IMR-90 (cell line): ENCODE results near the gene OBI1. TPM values are rescaled to one million over a fixed set of nuclear protein-coding genes. Genes with fewer than 3 reads are reported as not detected.

Experiments used
- ATAC-seq: fragments of 200-7000 bp; cut with Tn5 transposase; 2 replicates; pipeline ENCODE4 v1.9.1; 2020; ENCODE audit warnings: low read depth, mild to moderate bottlenecking, moderate library complexity
- BruUV-seq: library from RNA; stranded (reverse); fragments of 400-500 nt; replicated peaks from 2 replicates; lab custom pipeline; 2021; lab: Mats Ljungman, UMichigan
- CTCF ChIA-PET: fragments of 300-600 bp; formaldehyde crosslinking; extraction: SDS; loops from one replicate; lab custom pipeline; 2021; ENCODE audit warnings: antibody characterized with exemption; lab: Yijun Ruan, JAX
- POLR2A ChIA-PET: fragments of 300-600 bp; sonication (Branson Sonifier 250); formaldehyde crosslinking; loops from one replicate; lab custom pipeline; 2022; ENCODE audit warnings: antibody characterized with exemption; ENCODE audit not compliant: unreplicated experiment; lab: Charles Lee
- DNase-seq: peaks from one replicate; pipeline ENCODE4 v3.0.0; 2013
- H2AFZ ChIP-seq: replicated peaks from 2 replicates; pipeline ENCODE3; 2013; ENCODE audit warnings: low read length, mild to moderate bottlenecking; ENCODE audit not compliant: poor library complexity
- H2AK5ac ChIP-seq: 2 replicates; pipeline ENCODE4 v1.6.1; 2013; ENCODE audit warnings: low read depth, low read length, inconsistent platforms
- H2AK9ac ChIP-seq: replicated peaks from 2 replicates; pipeline ENCODE3; 2013; ENCODE audit warnings: mild to moderate bottlenecking, low read depth, low read length, moderate library complexity; ENCODE audit not compliant: poor library complexity
- H2BK120ac ChIP-seq: 2 replicates; pipeline ENCODE4 v1.6.1; 2013; ENCODE audit warnings: low read depth, low read length, inconsistent platforms
- H2BK15ac ChIP-seq: 3 replicates; pipeline ENCODE4 v1.6.1; 2013; ENCODE audit warnings: low read depth, low read length, inconsistent platforms
- H2BK20ac ChIP-seq: 2 replicates; pipeline ENCODE4 v1.6.1; 2013; ENCODE audit warnings: low read depth, mild to moderate bottlenecking, inconsistent platforms, low read length, moderate library complexity
- H2BK5ac ChIP-seq: 2 replicates; pipeline ENCODE4 v1.6.1; 2013; ENCODE audit warnings: mild to moderate bottlenecking, low read depth, low read length, inconsistent platforms; ENCODE audit not compliant: poor library complexity, severe bottlenecking
- H3K14ac ChIP-seq: replicated peaks from 2 replicates; pipeline ENCODE4 v1.6.1; 2013; ENCODE audit warnings: low read depth, low read length, inconsistent platforms
- H3K18ac ChIP-seq: 2 replicates; pipeline ENCODE4 v1.6.1; 2013; ENCODE audit warnings: low read depth, low read length, control low read depth
- H3K23ac ChIP-seq: 2 replicates; pipeline ENCODE4 v1.6.1; 2013; ENCODE audit warnings: low read depth, low read length, inconsistent platforms
- H3K27ac ChIP-seq: 2 replicates; pipeline ENCODE4 v1.5.1; 2013; ENCODE audit warnings: mild to moderate bottlenecking, control low read depth, low read length; ENCODE audit not compliant: insufficient read depth
- H3K27me3 ChIP-seq: 2 replicates; pipeline ENCODE4 v1.6.1; 2013; ENCODE audit warnings: low read length; ENCODE audit not compliant: control insufficient read depth, insufficient read depth
- H3K36me3 ChIP-seq: 2 replicates; pipeline ENCODE4 v1.6.1; 2013; ENCODE audit warnings: low read length, mixed read lengths; ENCODE audit not compliant: control insufficient read depth, insufficient read depth
- H3K4ac ChIP-seq: 2 replicates; pipeline ENCODE4 v1.6.1; 2013; ENCODE audit warnings: low read depth, low read length, inconsistent platforms
- H3K4me1 ChIP-seq: 2 replicates; pipeline ENCODE4 v1.6.1; 2013; ENCODE audit warnings: low read length, mixed read lengths; ENCODE audit not compliant: control insufficient read depth, insufficient read depth
- H3K4me2 ChIP-seq: 2 replicates; pipeline ENCODE4 v1.6.1; 2013; ENCODE audit warnings: low read depth, mild to moderate bottlenecking, control low read depth, low read length, moderate library complexity
- H3K4me3 ChIP-seq: 2 replicates; pipeline ENCODE4 v1.5.1; 2013; ENCODE audit warnings: low read depth, mild to moderate bottlenecking, control low read depth, low read length, moderate library complexity; ENCODE audit not compliant: insufficient read depth
- H3K56ac ChIP-seq: 2 replicates; pipeline ENCODE4 v1.6.1; 2013; ENCODE audit warnings: low read length, inconsistent platforms; ENCODE audit not compliant: insufficient read depth; ENCODE audit errors: extremely low read depth
- H3K79me1 ChIP-seq, 2 experiments: 2 replicates each; pipeline ENCODE4 v1.6.1; 2013; ENCODE audit warnings: low read length in 2 of 2, inconsistent platforms in 1 of 2, low read depth in 1 of 2
- H3K9ac ChIP-seq: 2 replicates; pipeline ENCODE4 v1.6.1; 2013; ENCODE audit warnings: low read depth, low read length, control low read depth
- H3K9me1 ChIP-seq: 2 replicates; pipeline ENCODE4 v1.6.1; 2013; ENCODE audit warnings: low read length, inconsistent platforms; ENCODE audit not compliant: insufficient read depth
- H3K9me3 ChIP-seq: 2 replicates; pipeline ENCODE4 v1.6.1; 2013; ENCODE audit warnings: low read length; ENCODE audit not compliant: control insufficient read depth, insufficient read depth
- H4K20me1 ChIP-seq: 2 replicates; pipeline ENCODE4 v1.6.1; 2013; ENCODE audit warnings: low read length, inconsistent platforms; ENCODE audit not compliant: insufficient read depth
- H4K5ac ChIP-seq: 2 replicates; pipeline ENCODE4 v1.6.1; 2013; ENCODE audit warnings: mild to moderate bottlenecking, low read depth, low read length, control low read depth
- H4K8ac ChIP-seq, 2 experiments: 2 replicates each; pipeline ENCODE4 v1.6.1; 2013; ENCODE audit warnings: low read depth in 2 of 2, low read length in 2 of 2, control low read depth in 1 of 2, inconsistent platforms in 1 of 2
- H4K91ac ChIP-seq: 2 replicates; pipeline ENCODE4 v1.6.1; 2013; ENCODE audit warnings: low read depth, low read length, inconsistent platforms; ENCODE audit not compliant: insufficient read depth
- CEBPB ChIP-seq: IDR thresholded peaks from 2 replicates; pipeline ENCODE4 v1.6.1; 2012; ENCODE audit warnings: low read depth, low read length, improper control_type of control experiment
- CHD1 ChIP-seq: IDR thresholded peaks from 2 replicates; pipeline ENCODE4 v1.6.1; 2012; ENCODE audit warnings: low read depth, low read length, improper control_type of control experiment
- FOS ChIP-seq: fragments of 150-350 bp; IDR thresholded peaks from 2 replicates; pipeline ENCODE4 v1.6.1; 2016; ENCODE audit warnings: low read depth, low read length
- POLR2A ChIP-seq: IDR thresholded peaks from 2 replicates; pipeline ENCODE4 v1.6.1; 2012; ENCODE audit warnings: mild to moderate bottlenecking, low read depth, low read length
- RAD21 ChIP-seq: IDR thresholded peaks from 2 replicates; pipeline ENCODE4 v1.6.1; 2012; ENCODE audit warnings: low read length, improper control_type of control experiment
- RFX5 ChIP-seq: IDR thresholded peaks from 2 replicates; pipeline ENCODE4 v1.8.0; 2012; ENCODE audit warnings: low read depth, mild to moderate bottlenecking, low read length, moderate library complexity
- WGBS, 2 experiments: methylation state at CpG; one replicate each; pipeline versions ENCODE4 v1.1.5 to v1.1.7; 2013; ENCODE audit warnings: missing lambda C conversion rate in 2 of 2; ENCODE audit not compliant: insufficient read length in 1 of 2; ENCODE audit errors: extremely low coverage in 2 of 2; 5-methylcytosine and 5-hydroxymethylcytosine counted together
- dilution Hi-C: fragments of 300-500 bp; cut with HindIII; formaldehyde crosslinking; loops from one replicate; pipeline ENCODE4 v1.14.3; 2018; ENCODE audit warnings: low sequenced_read_pairs; ENCODE audit not compliant: unreplicated experiment
- in situ Hi-C: fragments of 300-500 bp; cut with MboI; formaldehyde crosslinking; loops from 3 replicates; pipeline ENCODE4 v1.14.3; 2019; ENCODE audit warnings: low sequenced_read_pairs, inconsistent platforms, mixed read lengths
- intact Hi-C: fragments of 100-400 bp; cut with micrococcal nuclease; formaldehyde crosslinking; loops from 2 replicates; pipeline ENCODE4 v1.10.0; 2022
- polyA plus RNA-seq, 3 experiments: library from polyadenylated mRNA; depleted of rRNA; stranded (reverse); fragments of >200 nt; gene quantifications; 2 replicates each; pipeline ENCODE4 v1.2.3, GENCODE V29; 2012; ENCODE audit warnings: low replicate concordance in 1 of 3
- total RNA-seq: library from RNA; depleted of rRNA; stranded (reverse); fragments of >200 nt; gene quantifications from 2 replicates; pipeline ENCODE4 v1.2.3, GENCODE V29; 2012

OBI1 gene
- total and polyA plus RNA-seq, 2 of the 4 experiments (the other 2 are of a cell fraction): 4.4 to 11.8 TPM

DNA sequence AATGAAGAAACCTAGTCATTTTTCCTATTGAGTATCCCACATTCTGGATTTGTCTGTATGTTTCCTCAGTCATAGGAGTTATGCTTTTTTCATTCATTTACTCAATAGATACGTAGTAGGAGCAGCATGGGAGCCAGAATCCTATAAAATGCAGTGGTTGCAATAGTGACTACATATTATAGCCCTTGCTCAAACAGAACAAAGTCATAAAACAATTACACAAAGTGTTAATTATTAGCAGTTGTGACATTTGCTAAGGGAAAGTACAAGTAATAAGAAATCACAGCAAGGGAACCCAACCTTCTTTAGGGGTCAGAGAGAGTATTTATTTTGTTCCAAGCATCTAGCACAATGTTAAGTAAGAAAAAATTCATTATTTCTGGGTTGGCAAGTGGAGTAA is 27.9 kb downstream of the OBI1 start:
- TF ChIP-seq CHD1 (no peak), RFX5 (no peak), FOS (no peak), CEBPB (no peak), RAD21 (no peak), POLR2A (no peak)
- Histone ChIP-seq H2AK5ac (no peak overlapping the region), H3K36me3 (peaks cover 6% of the 10 kb centered on the region), H3K23ac (no peak overlapping the region), H3K4ac (no peak overlapping the region), H3K9me1 (no peaks in the 10 kb centered on the region), H2BK120ac (no peak overlapping the region), H3K56ac (no peak overlapping the region), H4K8ac (no peak overlapping the region), H3K27me3 (no peaks in the 10 kb centered on the region), H4K5ac (no peak overlapping the region), H2BK15ac (no peak overlapping the region), H3K18ac (no peak overlapping the region), H2BK5ac (no peak overlapping the region), H4K91ac (no peak overlapping the region), H2BK20ac (no peak overlapping the region), H3K27ac (no peak overlapping the region), H3K4me1 (no peaks in the 10 kb centered on the region), H3K14ac (no peak overlapping the region), H3K79me1 (peaks cover 0 to 2% of the 10 kb centered on the region in 2 experiments; a peak in 2 of 4 replicates), H4K20me1 (no peaks in the 10 kb centered on the region), H3K9ac (no peak overlapping the region), H3K4me2 (no peak overlapping the region), H3K4me3 (no peak overlapping the region), H2AFZ (no peak overlapping the region), H3K9me3 (no peaks in the 10 kb centered on the region), H2AK9ac (no peak overlapping the region)
- no TSS peak for BruUV-seq
- no peak for DNase-seq
- ChIA-PET CTCF (no interaction called here), POLR2A (no interaction called here)
- in situ Hi-C loops (no loop called here), dilution Hi-C loops (no loop called here), intact Hi-C loops (no loop called here)
- ATAC-seq: no peak
- no CpG with 5 or more reads among the region's 1 CpG for WGBS, 2 experiments
